ENCODE measurements around the gene METTL4.

DNA sequence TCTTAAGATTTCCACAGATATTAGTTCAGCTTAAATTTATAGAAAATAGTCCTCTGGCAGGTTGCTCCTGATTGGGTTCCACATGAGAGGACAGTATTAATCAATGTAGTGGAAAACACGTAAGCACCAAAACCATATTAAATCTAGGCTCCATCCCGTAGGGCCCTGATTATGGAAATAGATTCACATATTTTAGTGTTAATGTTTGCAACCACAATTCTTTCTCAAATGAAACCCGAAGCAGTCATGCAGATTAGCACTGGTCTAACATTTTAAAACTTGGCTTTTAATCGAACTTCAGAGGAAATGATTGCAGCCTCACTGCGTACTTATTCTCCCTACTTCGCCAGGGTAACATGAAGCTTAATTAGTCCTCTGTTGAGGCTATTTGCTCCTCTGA is 60.9 kb downstream of the METTL4 start:
- TF ChIP-seq RFX5 (IDR thresholded peaks at IDR 0.05) (no peak), EP300 (IDR thresholded peaks at IDR 0.05) (no peak), POLR2A (IDR thresholded peaks at IDR 0.05; ENCODE audit: low read length) (no peak)
- TF ChIP-seq, protein P1, sequence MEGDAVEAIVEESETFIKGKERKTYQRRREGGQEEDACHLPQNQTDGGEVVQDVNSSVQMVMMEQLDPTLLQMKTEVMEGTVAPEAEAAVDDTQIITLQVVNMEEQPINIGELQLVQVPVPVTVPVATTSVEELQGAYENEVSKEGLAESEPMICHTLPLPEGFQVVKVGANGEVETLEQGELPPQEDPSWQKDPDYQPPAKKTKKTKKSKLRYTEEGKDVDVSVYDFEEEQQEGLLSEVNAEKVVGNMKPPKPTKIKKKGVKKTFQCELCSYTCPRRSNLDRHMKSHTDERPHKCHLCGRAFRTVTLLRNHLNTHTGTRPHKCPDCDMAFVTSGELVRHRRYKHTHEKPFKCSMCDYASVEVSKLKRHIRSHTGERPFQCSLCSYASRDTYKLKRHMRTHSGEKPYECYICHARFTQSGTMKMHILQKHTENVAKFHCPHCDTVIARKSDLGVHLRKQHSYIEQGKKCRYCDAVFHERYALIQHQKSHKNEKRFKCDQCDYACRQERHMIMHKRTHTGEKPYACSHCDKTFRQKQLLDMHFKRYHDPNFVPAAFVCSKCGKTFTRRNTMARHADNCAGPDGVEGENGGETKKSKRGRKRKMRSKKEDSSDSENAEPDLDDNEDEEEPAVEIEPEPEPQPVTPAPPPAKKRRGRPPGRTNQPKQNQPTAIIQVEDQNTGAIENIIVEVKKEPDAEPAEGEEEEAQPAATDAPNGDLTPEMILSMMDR (IDR thresholded peaks at IDR 0.05): no peak

All from A549 (cell line).